GM23248 (cell line): Measurements from ENCODE around the gene RRP8. TPM values are rescaled to one million over a fixed set of nuclear protein-coding genes. Genes with fewer than 3 reads are reported as not detected.

Experiments used
- DNase-seq: peaks from one replicate; pipeline ENCODE4 v3.0.0-alpha.2; 2015
- H2AFZ ChIP-seq: fragments of 200-600 bp; sonication (generic); 2 replicates; pipeline ENCODE4 v1.6.1; 2016; ENCODE audit warnings: antibody characterized with exemption
- H3F3A ChIP-seq: fragments of 200-600 bp; sonication (generic); 2 replicates; pipeline ENCODE4 v1.6.1; 2016; ENCODE audit warnings: mild to moderate bottlenecking, antibody characterized with exemption, mixed run types; ENCODE audit not compliant: insufficient read depth
- H3K27ac ChIP-seq: fragments of 200-600 bp; sonication (generic); 2 replicates; pipeline ENCODE4 v1.5.1; 2016; ENCODE audit warnings: mild to moderate bottlenecking
- H3K27me3 ChIP-seq: fragments of 200-600 bp; sonication (generic); replicated peaks from 2 replicates; pipeline ENCODE4 v1.6.1; 2016; ENCODE audit warnings: mild to moderate bottlenecking; ENCODE audit not compliant: insufficient read depth
- H3K36me3 ChIP-seq: fragments of 200-600 bp; sonication (generic); 2 replicates; pipeline ENCODE4 v1.6.1; 2016; ENCODE audit warnings: low read depth, mild to moderate bottlenecking
- H3K4me1 ChIP-seq: fragments of 200-600 bp; sonication (generic); 2 replicates; pipeline ENCODE4 v1.6.1; 2016; ENCODE audit warnings: mild to moderate bottlenecking; ENCODE audit not compliant: insufficient read depth
- H3K4me2 ChIP-seq: fragments of 200-600 bp; sonication (generic); one replicate; pipeline ENCODE4 v1.6.1; 2016; ENCODE audit warnings: mild to moderate bottlenecking; ENCODE audit not compliant: unreplicated experiment
- H3K4me3 ChIP-seq: fragments of 200-600 bp; sonication (generic); 2 replicates; pipeline ENCODE4 v1.5.1; 2016; ENCODE audit warnings: mild to moderate bottlenecking
- H3K79me2 ChIP-seq: fragments of 200-600 bp; sonication (generic); 2 replicates; pipeline ENCODE4 v1.6.1; 2016; ENCODE audit warnings: mild to moderate bottlenecking; ENCODE audit not compliant: insufficient read depth
- H3K9ac ChIP-seq: fragments of 200-600 bp; sonication (generic); 2 replicates; pipeline ENCODE4 v1.6.1; 2016; ENCODE audit warnings: mild to moderate bottlenecking
- H3K9me2 ChIP-seq: fragments of 200-600 bp; sonication (generic); 2 replicates; pipeline ENCODE4 v1.6.1; 2016; ENCODE audit warnings: mixed run types, mild to moderate bottlenecking, moderate library complexity; ENCODE audit not compliant: insufficient read depth
- H3K9me3 ChIP-seq: fragments of 200-600 bp; sonication (generic); one replicate; pipeline ENCODE4 v1.6.1; 2017; ENCODE audit warnings: low read depth
- H4K20me1 ChIP-seq: fragments of 200-600 bp; sonication (generic); 2 replicates; pipeline ENCODE4 v1.6.0; 2016; ENCODE audit not compliant: insufficient read depth
- EZH2 ChIP-seq: fragments of 200-600 bp; sonication (generic); IDR thresholded peaks from 2 replicates; pipeline ENCODE4 v1.6.1; 2018; ENCODE audit warnings: antibody characterized with exemption, mild to moderate bottlenecking; ENCODE audit not compliant: insufficient read depth, poor library complexity, severe bottlenecking
- EZH2phosphoT487 ChIP-seq: fragments of 200-600 bp; sonication (generic); IDR thresholded peaks from 2 replicates; pipeline ENCODE4 v1.6.1; 2018; ENCODE audit warnings: antibody characterized with exemption, moderate library complexity, mild to moderate bottlenecking, low read depth; ENCODE audit not compliant: insufficient read depth
- WGBS, 2 experiments: methylation state at CpG; one replicate each; pipeline ENCODE4 v1.1.6; 2015 to 2017; ENCODE audit warnings: low lambda C conversion rate in 2 of 2, low coverage in 1 of 2; ENCODE audit errors: missing lambda C conversion rate in 2 of 2; 5-methylcytosine and 5-hydroxymethylcytosine counted together
- in situ Hi-C: fragments of 300-500 bp; cut with MboI; formaldehyde crosslinking; loops from 2 replicates; pipeline ENCODE4 v1.15.0; 2020
- polyA plus RNA-seq: library from polyadenylated mRNA; unstranded; fragments of >200 nt; fragmentation: Nextera tagmentation; extraction: Ambion mirVana; gene quantifications from 2 replicates; pipeline ENCODE4 v1.2.1, GENCODE V29; 2016
- total RNA-seq: library from RNA; depleted of rRNA; stranded (reverse); fragments of >200 nt; shearing (Covaris generic); gene quantifications from 2 replicates; pipeline ENCODE4 v1.2.3, GENCODE V29; 2014; rRNA removed

RRP8 gene
- total RNA-seq = 8.5 and 12.6 TPM in 2 replicates
- polyA plus RNA-seq = 21.3 and 24.4 TPM in 2 replicates

- no peaks in the 10 kb centered on the region for H3K27me3 ChIP-seq
- peak within 1 kb of the TSS; percentile 96 for H3K4me3 ChIP-seq
- 1% methylated on average over 52 to 65 of the region's 72 CpGs for whole genome bisulfite sequencing, 2 experiments
- H3K4me2 ChIP-seq = peak within 1 kb of the TSS; percentile 98
- peaks cover 97% of the 10 kb centered on the region for H3K79me2 ChIP-seq
- no peaks in the 10 kb centered on the region for H3K9me2 ChIP-seq
- peak; percentile 96 for DNase-seq
- TF ChIP-seq EZH2phosphoT487 (no peak), EZH2 (no peak)
- H2AFZ ChIP-seq = peak within 1 kb of the TSS; percentile 90
- H3K4me1 ChIP-seq = peaks cover 38% of the 10 kb centered on the region
- peaks cover 27% of the 10 kb centered on the region; the same call in 1 of the 2 replicates for H3K36me3 ChIP-seq
- no peaks in the 10 kb centered on the region for H4K20me1 ChIP-seq
- no peaks in the 10 kb centered on the region for H3K9me3 ChIP-seq
- H3F3A ChIP-seq = peaks cover 43% of the 10 kb centered on the region
- in situ Hi-C loops = no loop called here
- peak within 1 kb of the TSS; percentile 88 for H3K9ac ChIP-seq
- peak within 1 kb of the TSS; percentile 77 for H3K27ac ChIP-seq
These were observed at the start of gene RRP8, which contains the start of gene ILK for GRCh38 chr11:6603287-6604080. Gene RRP8 (minus strand): TSS chr11:6603616. CDS start chr11:6603502, 114 bp downstream. Gene ILK (plus strand): TSS chr11:6603774. CDS start chr11:6604272, 498 bp downstream.

DNA sequence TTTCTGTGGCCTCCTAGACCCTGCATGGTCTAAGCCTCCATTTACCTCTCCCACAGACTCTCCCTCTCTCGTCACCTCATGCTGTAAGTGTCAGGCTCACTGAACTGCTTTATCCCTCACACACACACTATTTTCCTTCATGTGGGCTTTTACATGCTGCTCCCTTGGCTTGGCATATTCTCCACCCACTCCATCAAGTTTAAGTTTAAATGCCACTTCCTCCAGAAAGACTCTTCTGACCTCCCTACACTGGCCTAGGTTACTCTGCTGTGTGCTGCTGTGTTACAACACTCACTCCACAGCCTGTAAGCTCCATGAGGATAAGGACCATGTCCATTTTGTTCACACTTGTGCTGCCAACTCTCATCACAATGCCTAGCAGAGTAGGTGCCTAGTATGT lies 49.7 kb upstream of the RRP8 start:
- no peak overlapping the region for H3K4me3 ChIP-seq
- in situ Hi-C loops = no loop called here
- 0 out of 2 replicates have a peak, but pooled peaks cover 4% of the 10 kb centered on the region for H3K27me3 ChIP-seq
- no peaks in the 10 kb centered on the region for H4K20me1 ChIP-seq
- H3K9me3 ChIP-seq = no peaks in the 10 kb centered on the region
- H3K36me3 ChIP-seq = no peaks in the 10 kb centered on the region
- DNase-seq = no peak
- no peak overlapping the region for H3K27ac ChIP-seq
- no peak for TF ChIP-seq EZH2
- TF ChIP-seq EZH2phosphoT487 = no peak
- H3K79me2 ChIP-seq = no peaks in the 10 kb centered on the region
- WGBS, 2 experiments = 94 to 96% methylated on average over 1 of the region's 1 CpG
- no peaks in the 10 kb centered on the region for H3K4me1 ChIP-seq
- H3K4me2 ChIP-seq = no peak overlapping the region
- no peaks in the 10 kb centered on the region for H3K9me2 ChIP-seq
- H2AFZ ChIP-seq = no peak overlapping the region
- peaks cover 15% of the 10 kb centered on the region for H3F3A ChIP-seq
- no peak overlapping the region for H3K9ac ChIP-seq

DNA sequence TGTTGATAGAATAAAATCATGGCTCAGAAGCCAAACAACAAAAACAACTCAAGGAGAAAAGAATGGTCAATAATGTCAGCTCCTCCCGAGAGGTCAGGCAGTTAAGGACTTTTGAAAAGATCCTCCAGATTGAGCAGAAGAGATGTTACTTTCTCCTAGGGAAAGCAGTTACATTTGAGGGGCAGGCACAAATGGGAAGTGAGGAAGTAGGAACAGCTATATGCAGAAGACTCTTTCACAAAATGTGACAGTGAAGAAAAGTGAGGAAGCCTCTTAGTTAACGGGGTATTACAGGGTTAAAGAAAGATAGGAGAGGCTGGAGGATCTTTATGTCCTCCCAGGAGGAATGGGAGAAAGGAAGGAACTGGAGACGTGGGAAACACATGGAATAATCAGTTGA lies 48.8 kb upstream of the RRP8 start:
- H3F3A ChIP-seq = peaks cover 25% of the 10 kb centered on the region
- H3K27me3 ChIP-seq = 0 out of 2 replicates have a peak, but pooled peaks cover 4% of the 10 kb centered on the region
- peaks cover 6% of the 10 kb centered on the region for H3K4me1 ChIP-seq
- no peak overlapping the region for H3K27ac ChIP-seq
- WGBS, 2 experiments = 60 to 64% methylated on average over 3 of the region's 3 CpGs
- H3K9me2 ChIP-seq = no peaks in the 10 kb centered on the region
- H2AFZ ChIP-seq = no peak overlapping the region
- no peak overlapping the region for H3K4me2 ChIP-seq
- no peak for DNase-seq
- H3K9ac ChIP-seq = no peak overlapping the region
- no peaks in the 10 kb centered on the region for H3K9me3 ChIP-seq
- no peaks in the 10 kb centered on the region for H3K36me3 ChIP-seq
- H3K4me3 ChIP-seq = no peak overlapping the region
- TF ChIP-seq EZH2phosphoT487 (no peak), EZH2 (no peak)
- no peaks in the 10 kb centered on the region for H4K20me1 ChIP-seq
- no peaks in the 10 kb centered on the region for H3K79me2 ChIP-seq
- in situ Hi-C loops = no loop called here

- in situ Hi-C loops = no loop called here
- no peaks in the 10 kb centered on the region for H3K9me2 ChIP-seq
These were observed 47.6 kb upstream of the RRP8 start for GRCh38 chr11:6650980-6651379.

More at GRCh38 chr11:6650980-6651379, 47.6 kb upstream of the RRP8 start:
- Histone ChIP-seq H3K9me3 (no peaks in the 10 kb centered on the region), H3K9ac (no peak overlapping the region), H3K4me3 (no peak overlapping the region), H3K4me2 (no peak overlapping the region), H3K4me1 (peaks cover 18% of the 10 kb centered on the region), H3K36me3 (no peaks in the 10 kb centered on the region), H3K79me2 (no peaks in the 10 kb centered on the region), H4K20me1 (no peaks in the 10 kb centered on the region), H3K27me3 (no peaks in the 10 kb centered on the region), H3K27ac (no peak overlapping the region), H2AFZ (no peak overlapping the region), H3F3A (peaks cover 20% of the 10 kb centered on the region)
- 68 to 74% methylated on average over 6 of the region's 6 CpGs for WGBS, 2 experiments
- DNase-seq = peak; percentile 20
- TF ChIP-seq EZH2phosphoT487 (no peak), EZH2 (no peak)
